ENCODE results near the gene VGF.
"Not testable (repeated sequence)": the region's sequence is repeated elsewhere in the genome, so short reads cannot be mapped to it uniquely, and the experiment has no call there.

VGF gene

DNA sequence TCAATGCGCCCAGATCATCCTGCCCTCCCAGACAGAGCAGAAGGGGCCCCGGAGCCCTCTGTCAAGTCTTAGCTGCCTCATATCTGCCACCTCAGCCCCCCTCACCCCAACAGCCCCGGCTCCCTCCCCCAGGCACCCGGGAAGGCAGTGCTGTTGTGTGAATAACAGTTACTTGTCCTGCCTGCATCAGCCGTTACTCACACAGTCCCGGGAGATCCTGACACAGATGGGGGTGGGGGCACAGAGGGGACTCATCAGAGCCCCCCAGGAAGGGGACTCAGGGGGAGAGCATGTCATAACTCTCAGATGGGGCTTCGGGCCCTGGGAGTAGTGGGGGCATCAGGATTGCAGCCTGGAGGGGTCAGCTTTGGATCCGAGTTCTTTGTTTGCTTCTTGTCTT lies 50.9 kb downstream of the VGF start:
- DNase-seq: no peak

DNA sequence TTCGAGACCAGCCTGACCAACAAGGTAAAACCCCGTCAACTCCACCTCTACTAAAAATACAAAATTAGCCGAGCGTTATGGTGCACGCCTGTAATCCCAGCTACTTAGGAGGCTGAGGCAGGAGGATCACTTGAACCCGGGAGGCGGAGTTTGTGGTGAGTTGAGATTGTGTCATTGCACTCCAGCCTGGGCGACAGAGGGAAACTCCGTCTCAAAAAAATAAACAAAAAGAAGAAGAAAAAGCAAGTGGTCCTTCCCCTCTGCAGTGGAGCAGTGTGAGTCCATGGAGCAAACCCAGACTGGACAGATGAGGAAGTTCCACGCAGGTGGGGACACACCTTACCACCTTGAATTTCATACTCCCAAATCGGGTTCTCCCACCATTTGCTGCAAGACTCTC lies 51.5 kb downstream of the VGF start:
- DNase-seq: no peak

DNA sequence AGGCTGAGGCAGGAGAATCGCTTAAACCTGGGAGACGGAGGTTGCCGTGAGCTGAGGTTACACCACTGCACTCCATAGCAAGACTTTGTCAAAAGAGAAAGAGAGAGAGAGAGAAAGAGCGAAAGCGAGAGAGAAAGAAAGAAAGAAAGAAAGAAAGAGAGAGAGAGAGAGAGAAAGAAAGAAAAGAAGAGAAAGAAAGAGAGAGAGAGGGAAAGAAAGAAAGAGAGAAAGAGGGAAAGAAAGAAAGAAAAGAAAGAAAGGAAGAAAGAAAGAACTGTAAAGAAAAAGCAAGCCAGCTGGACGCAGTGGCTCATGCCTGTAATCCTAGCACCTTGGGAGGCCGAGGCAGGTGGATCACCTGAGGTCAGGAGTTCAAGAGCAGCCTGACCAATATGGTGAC lies 52.2 kb downstream of the VGF start:
- DNase-seq: not testable (repeated sequence)
